GM08714 (cell line): ENCODE measurements around the gene GPI.
"Not testable (repeated sequence)": the region's sequence is repeated elsewhere in the genome, so short reads cannot be mapped to it uniquely, and the experiment has no call there.

ENCODE experiments used
- H3K4me3 ChIP-seq: fragments of 200-500 bp; sonication (Bioruptor generic); 2 replicates; pipeline ENCODE4 v1.5.1; 2014; ENCODE audit warnings: mild to moderate bottlenecking, low read length, inconsistent platforms
- ZNF274 ChIP-seq: IDR thresholded peaks from 2 replicates; pipeline ENCODE4 v1.6.1; 2012; ENCODE audit warnings: mild to moderate bottlenecking, low read depth, low read length

Gene GPI

GRCh38 chr19:34330116-34330515 is 34.9 kb upstream of the GPI start:
- no peak overlapping the region for H3K4me3 ChIP-seq
- TF ChIP-seq ZNF274 = no peak

DNA sequence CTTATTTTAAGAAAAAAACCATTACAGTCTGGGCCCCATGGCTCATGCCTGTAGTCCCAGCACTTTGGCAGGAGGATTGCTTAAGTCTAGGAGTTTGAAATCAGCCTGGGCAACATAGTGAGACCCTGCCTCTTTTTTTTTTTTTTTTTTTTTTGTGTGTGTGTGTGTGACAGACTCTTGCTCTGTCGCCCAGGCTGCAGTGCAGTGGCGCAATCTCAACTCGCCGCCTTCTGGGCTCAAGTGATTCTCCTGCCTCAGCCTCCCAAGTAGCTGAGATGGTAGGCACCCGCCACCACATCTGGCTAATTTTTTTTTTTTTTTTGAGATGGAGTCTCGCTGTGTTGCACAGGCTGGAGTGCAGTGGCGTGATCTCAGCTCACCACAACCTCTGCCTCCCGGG is 34.4 kb upstream of the GPI start:
- not testable (repeated sequence) for H3K4me3 ChIP-seq

- not testable (repeated sequence) for H3K4me3 ChIP-seq
These were observed 33.4 kb upstream of the GPI start for GRCh38 chr19:34331596-34331995.

DNA sequence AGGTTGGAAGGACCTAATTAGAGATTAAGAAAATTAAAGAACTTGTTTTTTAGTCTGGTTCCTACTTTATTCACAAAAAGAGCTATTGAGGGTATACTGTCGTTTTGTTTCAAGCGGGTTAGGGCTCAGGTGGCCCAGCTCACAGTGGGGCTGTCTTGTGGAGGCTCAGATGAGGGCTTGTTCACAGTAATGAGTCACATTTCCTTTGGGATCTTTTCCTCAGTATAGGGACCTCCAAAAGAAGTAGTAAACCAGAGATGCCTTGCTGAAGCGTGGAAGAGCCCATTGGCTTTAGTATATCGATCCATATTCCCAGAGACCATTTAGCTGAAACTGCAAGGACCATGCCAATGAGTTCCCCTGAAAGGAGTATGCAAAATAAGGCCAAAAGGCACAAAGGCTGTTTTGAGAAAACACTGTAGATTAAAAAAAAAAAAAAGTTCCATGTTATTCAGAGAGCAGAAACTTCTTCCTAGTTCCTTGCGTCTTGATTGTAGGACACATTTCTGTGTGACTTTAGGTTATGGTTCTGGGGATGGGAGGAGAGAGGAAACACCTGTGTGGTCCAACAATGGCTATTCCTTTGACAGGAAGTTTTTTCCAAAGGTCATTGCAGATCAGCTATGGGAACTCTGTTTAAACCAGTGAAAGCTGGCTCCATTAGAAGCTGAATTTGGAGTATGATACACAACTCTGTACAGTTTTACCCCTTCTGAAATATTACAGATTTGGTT is 32.8 kb upstream of the GPI start:
- no peak for TF ChIP-seq ZNF274
- no peak overlapping the region for H3K4me3 ChIP-seq

- H3K4me3 ChIP-seq = no peak overlapping the region
- no peak for TF ChIP-seq ZNF274
These were observed 29.1 kb upstream of the GPI start for GRCh38 chr19:34335914-34336313.

GRCh38 chr19:34336781-34337271 is 28.2 kb upstream of the GPI start:
- H3K4me3 ChIP-seq = no peak overlapping the region
- TF ChIP-seq ZNF274 = no peak

GRCh38 chr19:34337739-34338138 is 27.3 kb upstream of the GPI start:
- no peak for TF ChIP-seq ZNF274
- no peak overlapping the region for H3K4me3 ChIP-seq

DNA sequence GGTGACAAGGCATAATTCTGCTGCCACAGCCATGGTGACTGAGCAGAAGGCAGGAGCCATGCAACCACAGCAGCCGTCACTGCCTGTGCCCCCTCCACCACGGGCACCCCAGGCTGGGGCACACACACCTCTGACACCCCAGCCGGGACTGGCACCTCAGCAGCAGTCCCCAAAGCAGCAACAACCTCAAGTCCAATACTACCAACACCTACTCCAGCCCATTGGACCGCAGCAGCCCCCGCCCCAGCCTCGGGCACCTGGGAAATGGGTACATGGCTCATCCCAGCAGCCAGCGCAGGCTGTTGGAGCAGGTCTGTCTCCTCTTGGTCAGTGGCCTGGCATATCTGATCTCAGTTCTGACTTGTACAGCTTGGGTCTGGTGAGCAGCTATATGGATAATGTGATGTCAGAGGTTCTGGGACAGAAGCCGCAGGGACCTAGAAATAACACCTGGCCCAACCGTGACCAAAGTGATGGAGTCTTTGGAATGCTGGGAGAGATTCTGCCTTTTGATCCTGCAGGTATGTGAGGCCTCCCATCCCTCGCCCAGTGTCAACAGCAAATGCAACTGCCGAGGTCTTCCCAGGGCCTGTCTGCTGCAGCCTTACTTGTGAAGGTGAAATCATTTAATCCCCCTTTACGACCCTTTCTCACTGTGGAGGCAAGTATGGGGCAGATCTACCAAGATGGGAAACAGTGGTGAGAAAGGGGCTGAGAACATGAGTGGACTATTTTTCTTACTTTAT is 22.9 kb upstream of the GPI start:
- no peak for TF ChIP-seq ZNF274

DNA sequence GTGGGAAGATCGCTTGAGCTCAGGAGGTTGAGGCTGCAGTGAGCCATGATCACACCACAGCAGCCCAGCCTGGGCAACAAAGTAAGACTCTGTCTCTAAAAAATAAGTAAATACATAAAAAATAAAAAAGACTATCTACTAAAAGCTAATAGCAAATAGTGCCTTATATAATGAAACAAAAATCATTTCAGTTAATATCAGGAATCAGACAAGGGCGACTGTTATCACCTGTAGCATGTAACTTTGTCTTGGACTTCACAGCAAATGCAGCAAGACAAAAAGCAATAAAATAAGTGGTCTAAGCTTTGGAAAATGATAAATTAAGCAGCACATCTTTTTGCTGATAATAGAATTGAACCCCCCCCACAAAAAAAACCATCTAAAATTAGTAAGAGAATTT is 21.2 kb upstream of the GPI start:
- TF ChIP-seq ZNF274 = no peak
- H3K4me3 ChIP-seq = no peak overlapping the region

More for the DNA sequence above, 22.9 kb upstream of the GPI start:
- no peak overlapping the region for H3K4me3 ChIP-seq

DNA sequence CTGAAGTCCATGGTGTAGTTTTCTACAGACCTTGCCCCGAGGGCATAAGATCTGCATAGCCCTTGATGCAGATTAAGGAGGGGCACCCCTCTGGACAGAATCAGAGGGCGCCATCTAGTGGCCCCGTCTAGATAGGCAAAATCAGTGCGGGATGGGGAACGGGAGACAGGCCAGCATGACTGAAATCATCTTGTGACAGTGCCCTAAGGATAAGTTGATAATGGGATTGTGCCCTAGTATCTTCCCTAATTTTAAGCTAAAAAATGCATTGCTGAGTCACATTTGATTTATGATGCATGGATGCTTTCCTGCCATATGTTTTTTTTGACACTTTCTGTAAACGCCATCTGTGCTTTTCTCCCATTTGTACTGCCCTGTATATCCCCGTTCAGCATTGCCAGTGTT is 19.0 kb upstream of the GPI start:
- no peak for TF ChIP-seq ZNF274
- H3K4me3 ChIP-seq = no peak overlapping the region

DNA sequence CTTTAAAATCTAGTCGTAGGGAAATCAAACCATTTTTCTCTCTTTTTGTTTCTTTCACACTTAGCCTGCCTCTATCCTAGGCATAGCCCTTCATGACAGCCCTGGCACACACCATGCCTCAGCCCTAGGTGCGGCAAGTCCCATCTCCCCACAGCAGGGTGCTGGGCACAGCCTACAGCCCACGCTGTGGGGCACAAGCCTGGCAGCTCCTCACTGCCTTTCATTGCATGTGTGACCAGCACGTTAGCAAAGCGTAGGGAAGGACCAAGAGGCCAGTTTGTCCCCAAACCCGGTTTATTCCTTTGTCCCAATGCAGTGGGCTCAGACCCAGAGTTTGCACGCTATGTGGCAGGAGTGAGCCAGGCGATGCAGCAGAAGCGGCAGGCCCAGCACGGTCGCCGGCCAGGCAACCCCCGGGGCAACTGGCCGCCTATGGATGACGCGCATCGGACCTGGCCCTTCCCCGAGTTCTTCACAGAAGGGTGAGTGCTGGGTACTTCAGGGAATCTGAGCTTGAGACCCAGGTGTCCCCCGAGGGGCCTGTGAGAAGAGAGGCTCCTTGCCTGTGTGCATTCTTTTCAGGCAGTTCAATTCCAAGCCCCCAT is 17.3 kb upstream of the GPI start:
- no peak for TF ChIP-seq ZNF274
- no peak overlapping the region for H3K4me3 ChIP-seq

- H3K4me3 ChIP-seq = no peak overlapping the region
- no peak for TF ChIP-seq ZNF274
These were observed 16.0 kb upstream of the GPI start for GRCh38 chr19:34348899-34349487.

- H3K4me3 ChIP-seq = no peak overlapping the region
- no peak for TF ChIP-seq ZNF274
These were observed 14.8 kb upstream of the GPI start for GRCh38 chr19:34350161-34350561.

DNA sequence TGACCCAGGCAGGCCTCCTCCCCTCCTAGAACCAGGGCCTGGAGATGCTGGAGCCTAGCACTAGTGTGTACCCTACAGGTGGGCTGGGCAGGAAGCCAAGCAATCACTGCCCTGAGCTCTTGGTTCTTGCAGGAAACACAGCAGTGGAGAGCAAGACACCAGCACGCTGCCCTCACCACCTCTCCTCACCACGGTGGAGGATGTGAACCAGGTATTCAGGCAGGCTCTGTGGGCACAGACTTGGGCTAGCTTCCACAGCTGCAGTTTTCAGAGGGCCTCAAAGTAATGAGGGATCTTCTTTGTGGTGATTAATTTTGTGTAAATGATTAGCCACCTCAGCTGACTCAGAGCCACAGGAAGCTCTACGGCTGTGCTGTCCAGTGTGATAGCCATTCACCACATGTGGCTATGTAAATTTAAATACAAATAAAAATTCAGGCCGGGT is 13.6 kb upstream of the GPI start:
- no peak overlapping the region for H3K4me3 ChIP-seq
- TF ChIP-seq ZNF274 = no peak

GRCh38 chr19:34353546-34353945 is 11.4 kb upstream of the GPI start:
- H3K4me3 ChIP-seq = no peak overlapping the region
- no peak for TF ChIP-seq ZNF274

GRCh38 chr19:34355201-34355600 is 9.8 kb upstream of the GPI start:
- no peak for TF ChIP-seq ZNF274
- no peak overlapping the region for H3K4me3 ChIP-seq
